Colon (tissue), 2 donors: Measurements from ENCODE around the gene SORCS2.

ENCODE experiments used
- FAIRE-seq: peaks from 2 replicates; lab custom pipeline; 2012; peaks lifted over from hg19 to GRCh38; lab: Jason Lieb, UNC
- donor health status: control.
- donor health status: control.

Gene SORCS2

DNA sequence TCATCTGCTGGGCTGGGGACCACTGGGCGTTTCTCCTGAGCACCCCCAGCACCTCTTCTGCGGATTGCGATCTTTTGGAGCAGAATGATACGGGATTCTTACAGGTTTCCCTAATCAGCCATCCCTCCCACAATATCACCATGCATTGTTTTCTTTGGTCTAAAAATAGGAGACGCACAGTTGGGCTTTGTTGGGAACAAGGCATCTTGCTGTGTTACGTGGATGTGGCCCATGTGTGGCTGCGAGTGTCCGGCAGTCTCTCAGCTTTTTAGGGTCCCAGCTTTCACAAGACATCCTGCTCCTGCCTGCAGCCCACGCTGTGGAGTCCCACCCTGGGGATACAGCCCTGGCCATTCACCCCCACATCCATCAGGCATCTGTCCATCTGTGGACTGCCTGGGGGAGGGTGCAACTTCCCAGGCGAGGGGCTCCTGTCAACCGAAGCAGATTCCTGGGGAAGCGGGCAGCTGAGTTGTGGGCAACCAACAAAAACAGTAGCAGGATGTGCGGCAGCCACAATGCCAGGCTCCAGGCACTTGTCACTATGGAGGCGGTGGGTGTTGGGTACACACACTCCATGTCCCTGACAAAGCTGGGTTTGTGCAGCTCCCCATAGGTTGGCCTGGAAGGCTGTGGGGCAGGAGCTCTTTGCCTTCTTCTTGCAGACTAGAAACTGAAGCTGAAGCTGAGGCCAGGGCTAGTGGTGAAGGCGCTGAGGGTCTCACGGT, 427.9 kb downstream of the SORCS2 start:
- FAIRE-seq: no peak

DNA sequence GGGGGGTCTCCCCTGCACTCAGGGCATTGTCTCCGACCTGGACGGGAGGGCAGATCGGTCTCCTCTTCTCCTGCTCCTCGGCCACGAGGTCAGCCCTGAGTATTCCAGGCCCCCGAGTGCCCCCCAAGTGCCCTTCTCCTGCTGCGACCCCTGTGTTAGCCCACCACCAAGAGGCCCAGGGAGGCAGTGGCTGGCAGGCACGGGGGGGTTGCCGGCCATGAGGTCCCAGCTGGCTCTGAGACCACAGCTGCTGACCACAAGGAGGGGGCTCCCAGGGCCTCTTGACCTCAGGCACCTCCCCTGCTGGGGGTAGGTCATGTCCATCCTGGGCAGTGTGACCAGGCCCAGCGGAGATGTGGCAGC, 428.5 kb downstream of the SORCS2 start:
- no peak for FAIRE-seq

DNA sequence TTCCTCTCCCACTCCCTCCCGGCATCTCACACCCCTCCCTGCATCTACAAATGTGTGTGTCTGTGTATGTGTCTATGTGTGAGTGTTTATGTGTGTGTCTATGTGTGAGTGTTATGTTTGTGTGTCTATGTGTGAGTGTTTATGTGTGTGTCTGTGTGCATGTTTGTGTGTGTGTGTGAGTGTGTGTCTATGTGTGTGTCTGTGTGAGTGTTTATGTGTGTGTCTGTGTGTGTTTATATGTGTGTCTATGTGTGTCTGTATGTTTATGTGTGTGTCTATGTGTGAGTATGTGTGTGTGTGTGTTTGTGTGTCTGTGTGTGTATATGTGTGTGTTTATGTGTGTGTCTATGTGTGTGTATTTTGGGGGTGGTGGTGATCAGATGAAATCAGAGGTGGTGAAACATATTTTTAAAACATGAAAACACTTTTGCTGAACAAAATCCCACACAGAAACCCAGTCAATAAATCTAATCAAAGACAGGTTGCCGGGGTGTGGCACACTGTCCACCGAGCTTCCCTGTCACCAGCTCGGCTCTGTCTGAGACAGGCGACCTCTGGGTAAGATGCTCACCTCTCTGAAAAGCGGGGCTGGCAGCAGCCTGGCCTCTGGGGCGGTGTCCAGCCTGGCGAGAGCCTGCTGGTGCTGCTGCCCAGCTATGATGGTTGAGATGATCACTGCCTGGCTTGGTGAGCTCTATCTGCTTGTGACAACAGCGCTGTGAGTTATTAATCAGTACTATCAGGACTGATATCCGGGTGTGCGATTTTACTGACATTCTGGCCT, 429.1 kb downstream of the SORCS2 start:
- FAIRE-seq: no peak

DNA sequence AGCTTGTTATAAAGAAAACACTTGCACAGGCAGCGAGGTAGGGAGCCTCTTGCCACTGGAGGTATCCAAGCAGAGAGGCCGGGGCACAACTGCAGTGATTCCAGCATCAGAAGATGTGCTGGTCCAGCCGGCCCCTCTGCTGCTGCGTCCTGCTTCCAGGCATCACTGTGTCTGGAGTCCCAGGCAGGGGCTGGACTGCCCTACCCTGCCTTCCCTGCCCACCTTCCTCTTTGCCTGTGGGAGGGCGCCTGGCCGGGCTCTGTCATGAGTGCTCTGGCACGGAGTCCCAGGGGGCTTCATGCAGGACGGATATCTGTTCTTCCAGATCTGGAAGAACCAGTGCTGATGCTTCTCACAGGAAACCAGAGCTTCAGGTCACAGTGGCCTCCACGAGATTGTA, 430.0 kb downstream of the SORCS2 start:
- no peak for FAIRE-seq

DNA sequence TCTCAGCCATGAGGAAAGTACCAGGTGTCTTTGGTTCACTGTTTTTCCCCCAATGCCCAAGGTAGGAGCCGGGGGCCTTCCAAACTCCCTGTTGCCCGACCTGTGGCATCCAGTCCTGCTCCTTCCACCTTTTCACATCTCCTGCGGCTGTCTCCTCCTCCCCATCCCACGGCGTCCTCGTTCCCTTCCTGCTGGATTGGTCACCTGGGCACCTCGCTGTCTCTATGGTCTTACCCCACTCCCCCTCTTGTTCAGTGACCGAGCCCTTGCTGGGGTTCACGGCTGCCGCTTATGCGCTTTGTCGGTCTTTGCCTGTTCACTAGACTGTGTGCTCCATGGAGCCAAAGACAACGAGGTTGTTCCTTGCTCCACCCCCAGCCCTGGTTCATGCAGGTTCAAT, 431.1 kb downstream of the SORCS2 start:
- FAIRE-seq: no peak

DNA sequence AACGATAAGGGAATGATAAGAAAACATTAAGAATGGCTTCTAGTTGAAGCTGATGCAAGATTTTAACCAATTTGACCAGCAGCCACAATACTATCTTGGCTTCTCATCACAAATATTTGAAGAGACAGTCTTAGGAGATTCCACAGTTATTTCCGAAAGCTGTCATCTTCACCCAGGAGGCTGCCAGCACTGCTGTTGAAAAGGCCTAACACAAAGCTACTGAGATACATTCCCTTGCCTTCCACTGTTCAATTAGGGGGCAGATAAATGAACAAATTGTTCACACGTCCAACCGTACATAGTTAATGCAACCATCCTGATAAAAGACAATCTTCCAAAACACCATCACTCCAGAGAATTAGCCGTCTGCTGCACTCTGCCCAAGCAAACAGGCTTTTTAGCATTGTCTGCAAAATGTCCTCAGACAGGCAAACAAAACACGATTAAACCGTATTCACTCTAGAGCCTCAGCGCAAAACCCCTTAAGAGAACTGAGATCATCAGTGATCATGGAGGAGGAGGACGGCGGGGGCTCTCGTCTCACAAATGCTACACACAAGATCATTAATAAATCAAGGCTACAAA, 432.1 kb downstream of the SORCS2 start:
- FAIRE-seq: no peak

DNA sequence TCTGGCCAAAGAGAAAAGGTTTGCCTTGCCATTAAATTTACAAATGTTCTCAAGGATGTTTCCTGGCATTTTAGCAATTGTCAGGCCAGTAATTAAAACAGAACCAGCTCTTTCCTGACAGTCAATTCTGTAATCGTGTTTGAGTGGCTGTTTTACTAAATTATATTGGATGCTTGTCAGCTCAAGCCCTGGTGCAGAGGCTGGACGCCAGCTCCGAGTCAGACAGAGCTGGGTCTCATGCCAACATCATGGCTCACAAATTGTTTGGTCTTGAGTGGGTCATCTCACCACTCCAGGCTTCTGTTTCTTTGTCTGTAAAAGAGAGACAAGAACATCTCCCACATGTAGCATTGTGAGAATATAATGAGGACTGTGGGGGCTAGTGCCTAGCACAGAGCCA, 432.7 kb downstream of the SORCS2 start:
- FAIRE-seq: no peak

DNA sequence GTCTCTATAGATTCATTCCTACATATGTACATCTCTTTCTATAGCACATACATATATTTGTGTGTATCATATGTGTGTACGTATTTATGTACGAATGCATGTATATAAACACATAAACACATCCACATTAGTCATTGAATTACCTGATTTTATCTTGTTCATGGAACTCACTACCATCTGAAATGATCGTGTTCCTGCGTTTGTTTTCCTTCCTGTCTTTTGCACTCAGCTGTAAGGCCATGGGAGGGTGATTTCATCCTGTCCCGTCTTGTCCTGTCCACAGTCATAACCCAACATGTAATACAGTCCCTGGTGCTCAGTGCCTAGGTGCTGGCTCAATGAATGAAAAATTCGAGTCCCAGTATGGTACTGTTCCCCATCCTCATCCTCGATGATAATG, 434.2 kb downstream of the SORCS2 start:
- FAIRE-seq: no peak

DNA sequence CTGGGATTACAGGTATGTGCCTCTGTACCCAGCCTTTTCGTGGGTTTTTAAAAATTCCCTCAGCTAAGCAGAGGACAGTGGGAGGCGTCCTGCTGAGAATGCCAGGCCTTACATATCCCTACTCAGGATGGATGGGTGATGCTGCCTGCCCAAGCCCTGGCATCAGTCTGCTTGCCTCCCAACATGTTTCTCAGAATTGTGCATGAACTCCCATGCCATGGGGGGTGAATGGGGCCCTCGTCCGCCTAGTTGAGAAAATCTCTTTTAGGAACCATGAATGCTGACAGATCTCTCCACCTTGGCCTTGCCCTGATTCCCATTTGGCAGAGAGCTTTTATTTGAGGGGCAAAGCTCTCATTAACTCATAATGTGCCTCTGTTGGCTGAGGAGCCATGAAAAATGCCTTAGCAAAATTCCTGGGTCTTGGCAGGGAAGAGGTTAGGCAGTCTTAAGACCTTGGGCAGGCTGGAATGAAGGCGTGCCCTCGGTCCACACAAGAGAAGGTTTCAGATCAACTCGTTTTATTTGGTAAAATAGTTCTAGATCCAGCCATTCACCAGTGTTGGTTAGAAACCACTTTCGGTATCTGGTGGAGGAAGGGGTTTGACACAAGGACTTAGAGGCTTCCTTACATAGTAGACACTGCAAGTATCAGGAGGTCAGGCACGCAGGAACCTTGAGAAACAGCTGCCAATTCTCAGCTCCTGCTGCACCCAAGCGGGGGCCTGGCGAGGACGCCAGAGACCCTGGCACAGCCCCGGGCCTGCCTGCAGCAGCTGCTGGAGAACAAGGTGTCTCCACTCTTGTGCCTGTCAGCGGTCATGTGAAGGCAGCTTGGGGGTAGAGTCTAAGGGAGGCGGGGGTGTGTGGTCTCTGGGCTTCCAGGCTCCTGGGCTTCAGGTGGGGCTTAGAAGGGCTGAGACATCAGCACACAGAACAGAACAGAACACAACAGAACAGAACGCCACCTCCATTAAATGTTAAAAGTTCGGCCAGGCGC, 435.2 kb downstream of the SORCS2 start:
- FAIRE-seq: no peak

DNA sequence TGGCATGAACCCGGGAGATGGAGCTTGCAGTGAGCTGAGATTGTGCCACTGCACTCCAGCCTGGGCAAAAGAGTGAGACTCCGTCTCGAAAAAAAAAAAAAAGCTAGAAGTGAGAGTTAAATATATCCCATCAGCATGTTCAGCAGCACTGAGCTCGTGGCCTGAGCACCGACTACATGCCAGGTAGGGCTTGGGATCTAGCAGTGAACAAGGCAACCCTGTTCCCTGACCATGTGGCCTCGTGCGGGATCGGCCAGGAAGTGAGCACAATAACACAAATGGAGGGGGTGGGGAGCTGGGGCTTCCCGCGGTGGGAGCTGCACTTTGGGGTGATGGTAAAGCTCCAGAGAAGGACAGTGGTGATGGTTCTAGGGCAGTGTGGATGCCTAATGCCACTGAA, 436.1 kb downstream of the SORCS2 start:
- no peak for FAIRE-seq

DNA sequence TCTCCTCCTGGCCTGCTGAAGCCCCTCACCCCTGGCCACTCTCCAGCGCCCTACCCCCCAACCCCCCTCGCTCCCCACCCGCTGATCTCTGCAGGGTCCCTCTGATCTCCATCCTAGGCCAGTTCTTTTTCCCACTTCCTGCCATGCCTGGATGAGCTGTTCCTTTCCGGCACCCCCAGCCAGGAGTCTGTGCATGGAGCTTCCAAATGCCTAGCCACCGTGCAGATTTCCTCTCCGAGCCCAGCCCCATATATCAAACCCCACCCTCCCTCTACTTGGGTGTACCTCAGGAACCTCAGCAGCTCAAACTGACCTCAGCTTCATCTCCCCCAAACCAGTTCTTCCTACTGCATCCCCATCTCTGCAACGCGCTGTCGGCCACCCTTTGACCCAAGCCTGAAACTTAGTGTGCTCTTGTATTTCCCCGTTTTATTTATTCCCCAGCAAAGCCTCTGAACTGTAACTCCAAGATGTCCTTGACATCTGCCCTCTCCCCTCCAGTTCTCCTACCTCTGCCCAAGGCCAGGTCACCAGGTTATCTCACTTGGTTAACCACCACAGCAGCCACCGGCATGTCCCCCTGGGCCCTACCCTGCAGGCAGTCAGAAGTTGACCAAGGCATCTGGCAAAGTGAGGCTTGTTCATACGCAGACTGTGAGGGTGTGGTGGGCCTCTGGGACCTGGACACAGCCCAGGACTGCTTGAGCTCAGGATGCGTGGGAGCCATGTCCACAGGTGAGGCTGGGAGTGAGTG, 437.3 kb downstream of the SORCS2 start:
- no peak for FAIRE-seq

DNA sequence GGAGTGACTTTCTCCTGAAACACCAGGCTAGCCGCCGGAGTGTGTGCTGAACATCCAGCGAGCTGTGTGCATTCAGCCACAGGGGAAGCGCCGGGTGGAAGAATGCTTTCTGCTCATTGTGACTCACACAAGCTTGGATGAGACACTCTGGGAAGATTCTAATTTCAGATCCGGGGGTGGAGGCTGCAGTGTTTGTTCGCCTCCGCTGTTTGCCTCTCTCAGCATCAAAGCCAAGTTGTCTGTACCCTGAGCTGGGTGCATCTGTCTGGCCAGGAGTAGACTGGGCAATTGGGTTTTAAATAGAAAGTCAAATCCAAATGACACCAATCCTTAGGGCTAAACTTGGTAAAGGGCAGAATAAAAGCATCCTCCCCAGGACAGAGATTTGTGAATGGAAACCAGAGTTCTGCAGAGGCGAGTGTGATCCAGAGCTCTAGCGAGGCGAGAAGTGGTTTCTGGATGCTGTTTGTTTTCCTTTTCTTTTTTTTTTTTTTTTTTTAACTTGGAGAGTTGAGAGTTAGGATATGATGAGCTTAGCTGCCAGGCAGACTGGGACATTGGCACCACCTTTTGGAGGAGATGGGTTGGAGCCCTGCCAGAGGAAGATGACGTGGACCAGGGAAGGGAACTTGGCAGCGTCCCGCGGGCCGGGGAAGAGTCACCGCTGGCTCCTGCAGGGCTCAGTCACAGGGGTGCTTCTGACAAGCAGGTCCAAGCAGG, 438.4 kb downstream of the SORCS2 start:
- FAIRE-seq: no peak

DNA sequence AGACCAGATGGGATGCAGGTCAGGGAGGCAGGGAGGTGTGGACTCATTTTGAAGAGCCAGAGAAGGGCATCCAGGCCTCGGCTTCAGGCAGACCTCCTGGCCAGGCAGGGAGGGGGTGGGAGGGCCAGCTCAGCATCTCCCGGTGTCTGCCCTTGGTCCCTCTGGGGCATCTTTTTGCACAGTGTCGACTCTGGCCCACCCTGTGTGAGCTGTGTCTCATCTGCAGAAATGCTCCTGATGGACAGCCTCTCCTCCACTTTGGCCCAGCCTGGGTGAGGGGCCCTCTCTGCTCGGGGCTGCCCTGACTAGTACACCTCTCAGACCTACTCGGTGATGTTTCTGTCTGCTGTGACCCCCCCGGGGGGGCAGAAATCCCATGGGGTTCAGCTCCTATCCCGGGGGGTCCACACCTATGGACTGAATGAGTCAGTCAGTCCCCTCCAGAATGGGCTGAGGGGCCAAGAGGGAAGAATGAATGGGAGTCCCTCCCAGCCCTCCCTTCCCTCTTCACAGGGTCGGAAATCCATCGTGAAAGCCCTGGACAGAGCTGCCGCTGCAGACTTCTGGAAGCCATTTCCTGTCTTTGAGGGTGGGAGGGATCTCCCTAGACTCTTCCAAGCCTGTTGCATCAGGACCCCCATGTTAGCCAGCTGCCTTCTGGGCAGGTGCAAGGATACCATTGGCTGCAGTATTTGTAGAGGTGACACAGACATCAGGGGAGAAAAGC, 439.1 kb downstream of the SORCS2 start:
- no peak for FAIRE-seq

DNA sequence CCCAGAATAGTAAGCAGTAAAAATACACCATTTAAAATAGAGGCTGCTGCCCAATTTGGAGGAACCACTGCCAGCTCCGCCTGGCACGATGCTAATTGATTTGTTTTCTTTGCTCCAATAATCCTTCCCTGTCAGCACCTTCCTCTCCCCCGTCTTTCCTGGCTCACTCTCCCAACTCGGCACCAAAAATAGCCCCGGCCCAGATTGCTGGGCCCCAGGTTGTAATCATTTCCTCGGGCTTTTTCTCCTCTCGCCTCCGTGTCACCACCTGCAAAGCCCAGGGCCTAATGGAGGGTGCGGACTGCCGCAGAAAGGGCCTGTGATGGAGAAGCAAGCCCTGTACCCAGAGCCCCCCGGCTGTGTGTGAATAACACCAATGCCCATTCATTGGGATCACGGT, 440.0 kb downstream of the SORCS2 start:
- no peak for FAIRE-seq

DNA sequence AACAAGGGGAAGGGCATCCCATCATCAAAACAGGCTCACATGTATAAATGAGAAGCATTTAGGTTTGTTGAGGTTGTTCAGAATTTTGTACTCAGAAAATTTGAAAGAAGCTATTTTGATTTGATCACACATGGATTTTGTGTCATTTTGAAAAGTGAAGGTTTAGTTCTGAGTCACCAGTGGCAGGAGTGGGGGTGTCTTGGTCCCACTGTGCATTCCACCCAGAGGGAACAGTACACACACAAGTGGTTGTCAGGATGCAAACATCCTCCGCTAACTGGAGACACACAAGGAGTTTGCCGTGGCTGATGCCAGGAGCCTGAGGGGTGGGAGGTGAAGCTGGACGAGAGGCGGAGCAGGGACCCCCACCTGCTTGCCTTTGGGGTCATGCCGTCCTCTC, 440.6 kb downstream of the SORCS2 start:
- no peak for FAIRE-seq

DNA sequence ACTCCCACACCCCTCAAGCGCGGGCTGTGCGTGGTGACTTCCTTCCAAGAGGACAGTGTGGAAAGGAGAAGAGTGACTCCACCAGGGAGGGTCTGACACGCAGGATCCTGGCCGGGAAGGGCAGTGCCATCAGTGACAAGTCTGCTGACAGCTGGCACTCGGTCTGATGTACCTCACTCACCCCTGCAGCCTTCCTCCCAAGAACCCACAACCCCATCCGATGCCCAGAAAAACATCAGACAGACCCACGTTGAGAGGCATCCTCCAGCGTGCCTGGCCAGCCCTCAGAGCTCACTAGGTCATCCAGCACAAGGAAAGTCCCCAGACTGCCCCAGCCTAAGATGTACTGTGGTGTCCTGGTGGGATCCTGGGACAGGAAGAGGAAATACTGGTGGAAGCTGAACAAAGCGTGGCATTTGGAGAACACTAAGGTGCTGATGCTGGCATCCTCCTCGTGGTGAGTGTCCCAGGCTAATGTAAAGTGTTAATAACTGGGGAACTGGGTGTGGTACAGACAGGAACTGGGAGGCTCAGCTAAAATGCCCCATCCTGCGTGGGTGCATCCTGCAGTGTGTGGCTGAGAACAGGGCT, 442.4 kb downstream of the SORCS2 start:
- no peak for FAIRE-seq

DNA sequence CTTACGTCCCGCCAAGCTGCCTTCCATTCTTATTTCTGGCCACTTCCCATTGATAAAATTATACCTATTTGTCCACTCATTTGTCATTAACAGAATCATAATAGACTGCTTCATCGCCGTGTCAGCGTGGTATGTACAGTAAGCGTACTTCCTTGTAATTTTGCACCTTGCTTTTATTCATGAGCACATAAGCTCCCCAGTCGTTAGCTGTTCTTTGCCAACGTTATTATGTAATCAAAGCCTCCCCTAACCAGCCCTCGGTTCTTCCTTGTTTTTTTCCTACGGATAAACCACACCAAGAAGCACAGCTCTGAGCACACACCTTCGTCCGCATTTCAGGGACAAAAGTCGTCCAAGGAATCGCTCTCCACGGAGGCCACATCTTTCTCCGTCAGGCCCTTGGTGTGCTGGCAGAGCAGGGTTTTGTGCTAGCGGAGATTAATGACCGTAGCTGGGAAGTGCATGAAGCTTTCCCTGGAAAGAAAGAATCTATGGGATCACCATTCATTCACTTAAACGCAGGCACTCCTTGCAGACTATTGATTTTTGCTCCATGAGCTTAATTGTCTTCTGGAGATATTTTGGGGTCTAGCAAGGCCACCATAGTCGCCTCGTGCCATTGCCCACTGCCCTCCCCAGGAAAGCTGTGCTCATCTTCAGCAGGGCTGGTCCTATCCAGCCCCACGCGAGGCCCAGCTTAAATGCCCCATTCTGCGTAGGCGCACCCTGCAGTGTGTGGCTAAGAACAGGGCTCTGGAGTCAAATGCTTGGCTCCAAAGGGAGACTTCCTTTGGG, 443.3 kb downstream of the SORCS2 start:
- no peak for FAIRE-seq

DNA sequence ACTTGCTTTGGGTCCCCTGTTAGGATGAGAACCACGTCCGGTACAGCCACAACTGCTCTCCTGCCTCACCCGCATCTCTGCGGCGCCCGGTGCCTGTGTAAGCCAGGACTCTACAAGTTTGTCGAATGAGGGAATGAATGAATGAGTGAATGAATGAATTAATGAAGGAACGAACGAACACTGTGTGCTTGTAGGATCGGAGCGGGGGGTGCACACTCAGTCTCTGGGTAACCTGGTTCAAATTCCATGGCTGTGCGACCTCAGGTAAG, 443.8 kb downstream of the SORCS2 start:
- no peak for FAIRE-seq

DNA sequence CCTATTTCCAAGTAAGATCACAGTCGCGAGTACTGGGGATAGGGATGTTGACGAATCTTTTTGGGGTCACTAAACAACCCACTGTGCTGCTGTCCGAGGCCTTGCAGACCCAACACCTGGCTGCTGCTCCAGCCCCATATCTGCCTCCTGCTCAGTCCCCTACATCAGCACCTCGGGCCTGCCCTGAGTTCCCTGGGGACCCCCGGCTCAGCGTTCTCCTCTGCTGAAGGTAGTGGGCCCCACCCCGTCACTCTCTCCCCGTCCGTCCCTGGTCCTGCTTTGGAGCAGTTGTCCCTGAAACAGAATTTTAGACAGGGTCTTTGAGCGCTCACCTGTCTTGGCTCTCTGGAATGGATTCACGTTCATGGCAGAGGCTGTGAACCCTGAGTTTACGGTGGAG, 444.8 kb downstream of the SORCS2 start:
- FAIRE-seq: no peak
